HepG2 (cell line): Measurements from ENCODE around the gene DNPEP. TPM values are rescaled to one million over a fixed set of nuclear protein-coding genes. Genes with fewer than 3 reads are reported as not detected.

ENCODE experiments used
- ATAC-seq: fragments of 200-7000 bp; cut with Tn5 transposase; 3 replicates; pipeline ENCODE4 v1.9.1; 2020; ENCODE audit warnings: mild to moderate bottlenecking, moderate library complexity
- BruUV-seq: library from RNA; stranded (reverse); fragments of 400-500 nt; replicated peaks from 2 replicates; lab custom pipeline; 2021; lab: Mats Ljungman, UMichigan
- CTCF ChIA-PET: fragments of 300-600 bp; formaldehyde crosslinking; extraction: SDS; loops from one replicate; lab custom pipeline; 2021; ENCODE audit warnings: low total read pairs, inconsistent platforms, low intra/inter-chr PET ratio; lab: Yijun Ruan, JAX
- POLR2A ChIA-PET: fragments of 350-600 bp; sonication (Branson Sonifier 250); formaldehyde crosslinking; loops from one replicate; lab custom pipeline; 2020; ENCODE audit warnings: antibody characterized with exemption, inconsistent platforms; lab: Yijun Ruan, JAX
- DNase-seq: peaks from one replicate; pipeline ENCODE4 v3.0.0-alpha.2; 2015; ENCODE audit warnings: low spot score
- FAIRE-seq: peaks from 3 replicates; lab custom pipeline; 2011; peaks lifted over from hg19 to GRCh38; lab: Jason Lieb, UNC
- H2AFZ ChIP-seq: one replicate; pipeline ENCODE4 v1.6.1; 2011; ENCODE audit warnings: low read length, inconsistent platforms
- H3K27ac ChIP-seq: fragments of 300-600 bp; 3 replicates; pipeline ENCODE4 v1.8.0; 2011; ENCODE audit warnings: mixed run types, mild to moderate bottlenecking, mixed read lengths, low read length, inconsistent platforms; ENCODE audit not compliant: insufficient read depth; ENCODE audit errors: extremely low read length
- H3K27me3 ChIP-seq, 2 experiments: fragments of 200-600 bp in 1 of 2; 2 replicates in 1 of 2; 3 replicates in 1 of 2; pipeline versions ENCODE4 v1.6.0 to v1.8.0; 2011; ENCODE audit warnings: low read length in 2 of 2, mild to moderate bottlenecking in 2 of 2, moderate library complexity in 2 of 2, inconsistent platforms in 1 of 2; ENCODE audit not compliant: insufficient read depth in 2 of 2, control insufficient read depth in 1 of 2
- H3K36me3 ChIP-seq, 2 experiments: fragments of 200-600 bp in 1 of 2; replicated peaks in 1 of 2; 2 replicates in 1 of 2; 3 replicates in 1 of 2; pipeline versions ENCODE4 v1.5.1 to v1.8.0; 2011; ENCODE audit warnings: low read length in 2 of 2, inconsistent platforms in 1 of 2; ENCODE audit not compliant: insufficient read depth in 2 of 2, control insufficient read depth in 1 of 2
- H3K4me1 ChIP-seq: 2 replicates; pipeline ENCODE4 v1.5.1; 2012; ENCODE audit warnings: low read length, inconsistent platforms; ENCODE audit not compliant: insufficient read depth
- H3K4me2 ChIP-seq: 2 replicates; pipeline ENCODE4 v1.6.0; 2011; ENCODE audit warnings: low read depth, low read length, inconsistent platforms
- H3K4me3 ChIP-seq, 3 experiments: fragments of 200-600 bp in 1 of 3; sonication (generic), shearing (Covaris generic) in 1 of 3; replicated peaks in 1 of 3; 2 replicates each; pipeline ENCODE4 v1.5.1; 2011 to 2016; ENCODE audit warnings: low read length in 3 of 3, inconsistent platforms in 2 of 3, low read depth in 2 of 3, mild to moderate bottlenecking in 2 of 3, control low read depth in 1 of 3, mixed read lengths in 1 of 3; ENCODE audit not compliant: insufficient read depth in 1 of 3
- H3K79me2 ChIP-seq: one replicate; pipeline ENCODE4 v1.6.1; 2011; ENCODE audit warnings: low read length, inconsistent platforms; ENCODE audit not compliant: insufficient read depth
- H3K9ac ChIP-seq: 2 replicates; pipeline ENCODE4 v1.6.0; 2011; ENCODE audit warnings: mild to moderate bottlenecking, low read depth, low read length, inconsistent platforms; ENCODE audit not compliant: insufficient read depth
- H3K9me3 ChIP-seq: 2 replicates; pipeline ENCODE4 v1.5.1; 2012; ENCODE audit warnings: mild to moderate bottlenecking, low read length
- H4K20me1 ChIP-seq: 2 replicates; pipeline ENCODE4 v1.6.0; 2011; ENCODE audit warnings: inconsistent platforms, mild to moderate bottlenecking, low read length, moderate library complexity; ENCODE audit not compliant: insufficient read depth
- ARNT ChIP-seq: fragments of 450-650 bp; IDR thresholded peaks from 2 replicates; pipeline ENCODE4 v1.6.1; 2017
- CENPBD1 ChIP-seq: sonication (generic); formaldehyde crosslinking; IDR thresholded peaks from 2 replicates; pipeline ENCODE4 v1.8.0; 2022; ENCODE audit warnings: missing genetic modification reagents, low read depth, mild to moderate bottlenecking, borderline replicate concordance
- CHCHD3 ChIP-seq: sonication (generic); formaldehyde crosslinking; IDR thresholded peaks from 2 replicates; pipeline ENCODE4 v1.8.0; 2022; ENCODE audit warnings: mild to moderate bottlenecking, missing genetic modification reagents, moderate library complexity
- DR1 ChIP-seq: sonication (generic); formaldehyde crosslinking; IDR thresholded peaks from 2 replicates; pipeline ENCODE4 v1.8.0; 2021; ENCODE audit warnings: mild to moderate bottlenecking, missing genetic modification reagents, inconsistent platforms
- FOXO1 ChIP-seq: sonication (generic); formaldehyde crosslinking; IDR thresholded peaks from 2 replicates; pipeline ENCODE4 v1.4.0; 2020; ENCODE audit warnings: missing genetic modification reagents
- MATR3 ChIP-seq: sonication (generic); formaldehyde crosslinking; IDR thresholded peaks from 2 replicates; pipeline ENCODE4 v1.4.0; 2020; ENCODE audit warnings: missing genetic modification reagents
- MAZ ChIP-seq, 2 experiments: sonication (generic) in 1 of 2; formaldehyde crosslinking in 1 of 2; IDR thresholded peaks; 2 replicates each; pipeline versions ENCODE4 v1.5.0 to v1.6.1; 2012 to 2020; ENCODE audit warnings: low read depth in 2 of 2, mild to moderate bottlenecking in 2 of 2, borderline replicate concordance in 1 of 2, improper control_type of control experiment in 1 of 2, low read length in 1 of 2, missing genetic modification reagents in 1 of 2, moderate library complexity in 1 of 2
- MED13 ChIP-seq: sonication (generic); formaldehyde crosslinking; IDR thresholded peaks from 2 replicates; pipeline ENCODE4 v1.5.0; 2020; ENCODE audit warnings: missing genetic modification reagents
- MTA3 ChIP-seq: sonication (generic); formaldehyde crosslinking; IDR thresholded peaks from 2 replicates; pipeline ENCODE4 v1.4.0; 2020; ENCODE audit warnings: missing genetic modification reagents
- MYNN ChIP-seq: sonication (generic); formaldehyde crosslinking; IDR thresholded peaks from 2 replicates; pipeline ENCODE4 v1.4.0; 2020; ENCODE audit warnings: mild to moderate bottlenecking, low read depth, missing genetic modification reagents
- PCBP2 ChIP-seq: fragments of 200-400 bp; formaldehyde crosslinking; optimal IDR thresholded peaks from 2 replicates; pipeline ENCODE3; 2018; ENCODE audit warnings: low read length, low read depth; ENCODE audit not compliant: poor library complexity, severe bottlenecking
- PHF20 ChIP-seq: sonication (generic); formaldehyde crosslinking; IDR thresholded peaks from 2 replicates; pipeline ENCODE4 v1.5.0; 2020; ENCODE audit warnings: mild to moderate bottlenecking, missing genetic modification reagents
- PHF21A ChIP-seq: sonication (generic); formaldehyde crosslinking; IDR thresholded peaks from 2 replicates; pipeline ENCODE4 v1.5.0; 2020; ENCODE audit warnings: mild to moderate bottlenecking, missing genetic modification reagents
- PHF8 ChIP-seq: sonication (generic); formaldehyde crosslinking; IDR thresholded peaks from 2 replicates; pipeline ENCODE4 v1.5.0; 2020; ENCODE audit warnings: missing genetic modification reagents
- RCOR2 ChIP-seq: IDR thresholded peaks from 2 replicates; pipeline ENCODE4 v1.6.1; 2016; ENCODE audit warnings: missing biosample characterization, missing genetic modification reagents
- SYNCRIP ChIP-seq: fragments of 200-400 bp; formaldehyde crosslinking; IDR thresholded peaks from 2 replicates; pipeline ENCODE4 v1.6.1; 2018; ENCODE audit warnings: mild to moderate bottlenecking, low read depth, low read length; ENCODE audit not compliant: insufficient read depth
- TIGD3 ChIP-seq: sonication (generic); formaldehyde crosslinking; IDR thresholded peaks from 2 replicates; pipeline ENCODE4 v1.5.1; 2020; ENCODE audit warnings: mild to moderate bottlenecking, missing genetic modification reagents, borderline replicate concordance
- ZFP1 ChIP-seq: IDR thresholded peaks from 2 replicates; pipeline ENCODE4 v1.6.1; 2016
- ZFP62 ChIP-seq: sonication (generic); formaldehyde crosslinking; IDR thresholded peaks from 2 replicates; pipeline ENCODE4 v1.4.0; 2020; ENCODE audit warnings: missing genetic modification reagents
- ZKSCAN5 ChIP-seq: sonication (generic); formaldehyde crosslinking; IDR thresholded peaks from 2 replicates; pipeline ENCODE4 v1.5.1; 2020; ENCODE audit warnings: mild to moderate bottlenecking, missing genetic modification reagents
- ZNF225 ChIP-seq: sonication (generic); formaldehyde crosslinking; IDR thresholded peaks from 2 replicates; pipeline ENCODE4 v1.4.0; 2020; ENCODE audit warnings: mild to moderate bottlenecking, missing genetic modification reagents
- ZNF230 ChIP-seq: sonication (generic); formaldehyde crosslinking; IDR thresholded peaks from 2 replicates; pipeline ENCODE4 v1.4.0; 2020; ENCODE audit warnings: mild to moderate bottlenecking, missing genetic modification reagents
- WGBS: methylation state at CpG from one replicate; pipeline ENCODE4 v1.1.6; 2017; ENCODE audit warnings: low lambda C conversion rate; 5-methylcytosine and 5-hydroxymethylcytosine counted together
- in situ Hi-C: cut with HindIII; loops from 2 replicates; pipeline ENCODE4 v1.10.0; 2017; ENCODE audit warnings: low pct_unique_long_range_greater_than_20kb; ENCODE audit not compliant: extremely low pct_ligation_motif_present
- intact Hi-C: fragments of 100-400 bp; cut with micrococcal nuclease; formaldehyde crosslinking; loops from one replicate; pipeline ENCODE4 v1.10.0; 2022; ENCODE audit not compliant: unreplicated experiment
- polyA plus RNA-seq, 8 experiments: library from polyadenylated mRNA; depleted of rRNA in 3 of 8; stranded (reverse) in 7 of 8; unstranded in 1 of 8; fragments of >200 nt; fragmentation: Illumina TruSeq in 4 of 8; extraction: Trizol in 4 of 8; gene quantifications; 2 replicates each; pipeline versions ENCODE4 v1.2.1 to v1.2.3, GENCODE V29; 2011 to 2016; ENCODE audit warnings: low read depth in 4 of 8, missing spikeins in 1 of 8, mixed read lengths in 1 of 8; ENCODE audit not compliant: insufficient read depth in 1 of 8
- total RNA-seq, 5 experiments: library from RNA; depleted of rRNA; stranded (reverse); fragments of >200 nt; fragmentation: Illumina TruSeq; extraction: Trizol; gene quantifications; 2 replicates each; pipeline ENCODE4 v1.2.3, GENCODE V29; 2016; ENCODE audit warnings: low read depth in 1 of 5
- TF ChIP-seq, protein P1 (sequence below): sonication (generic); formaldehyde crosslinking; IDR thresholded peaks from 2 replicates; pipeline ENCODE4 v1.4.0; 2020; ENCODE audit warnings: missing genetic modification reagents

DNPEP gene
- total and polyA plus RNA-seq, 2 of the 13 experiments (the other 11 are each of a cell fraction or from before 2014, with no cell fraction given): 104 to 109 TPM

DNA sequence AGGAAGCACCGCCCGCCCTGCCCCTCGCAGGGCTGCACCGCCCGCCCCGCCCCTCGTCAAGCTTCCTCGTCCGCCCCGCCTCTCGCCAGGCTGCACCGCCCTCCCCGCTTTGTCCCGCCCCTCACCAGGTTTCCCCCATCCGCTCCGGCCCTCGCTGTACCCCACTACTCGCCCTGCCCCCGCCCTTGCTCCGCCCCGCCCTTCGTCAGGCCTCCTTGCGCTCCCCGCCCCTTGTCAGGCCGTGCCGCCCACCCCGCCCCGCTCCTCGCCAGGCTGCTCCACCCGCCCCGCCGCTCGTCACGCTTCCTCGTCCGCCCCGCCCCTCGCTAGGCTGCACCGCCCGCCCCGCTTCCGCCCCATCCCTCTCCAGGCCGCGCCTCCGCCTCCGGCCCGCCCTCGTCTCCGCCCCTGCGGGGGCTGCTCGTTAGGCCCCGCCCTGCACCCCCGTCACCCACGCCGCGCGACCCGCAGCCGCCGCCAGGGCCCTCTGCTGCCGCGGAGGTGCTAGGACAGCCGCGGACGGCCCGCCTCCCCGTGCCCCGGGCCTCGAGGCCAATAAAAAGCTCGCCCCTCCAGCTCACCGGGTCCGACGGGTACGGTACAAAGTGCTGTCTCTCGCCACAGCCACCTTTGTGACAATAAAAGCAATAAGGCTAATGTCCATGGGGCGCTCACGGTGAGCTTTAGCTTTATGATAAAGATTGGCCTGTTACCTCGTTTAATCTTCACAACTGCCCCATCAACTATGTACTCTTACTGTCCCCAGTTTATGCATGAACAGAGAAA is 602 bp upstream of the DNPEP start:
- Histone ChIP-seq H3K79me2 (peaks cover 12% of the 10 kb centered on the region), H3K4me2 (peak overlapping the region; percentile 97), H3K4me3 (peak overlapping the region; percentile 53 to 70 (median 68)), H3K36me3 (peaks cover 22 to 29% of the 10 kb centered on the region in 2 experiments), H3K4me1 (peaks cover 30% of the 10 kb centered on the region), H3K9me3 (no peaks in the 10 kb centered on the region), H4K20me1 (peaks cover 4% of the 10 kb centered on the region; the same call in 1 of the 2 replicates), H3K27me3 (no peaks in the 10 kb centered on the region; a peak in 1 of 5 replicates), H3K27ac (peak overlapping the region; percentile 68), H2AFZ (peak overlapping the region; percentile 99), H3K9ac (peak overlapping the region; percentile 62)
- WGBS: 1% methylated on average over 77 of the region's 78 CpGs
- intact Hi-C loops: loop anchor here (1.0 to 5.0 kb wide), 3 partner anchors 109 to 209 kb away; partner anchors contain the start of genes GMPPA, STK11IP and TMEM198
- ATAC-seq (peak; percentile 74), FAIRE-seq (peak; percentile 4), DNase-seq (peak; percentile 87)
- BruUV-seq: no TSS peak
- in situ Hi-C loops: no loop called here
- ChIA-PET CTCF (no interaction called here), POLR2A (interaction anchor here (0.6 to 2.8 kb wide), 47 partner anchors 10 to 1118 kb away, joined by 3 to 29 read pairs (median 5); partner anchors contain the start of genes AAMP, ANKZF1, ATG9A and BCS1L)
- TF ChIP-seq MTA3 (no peak), ZNF225 (CRISPR knock-in tag) (0 out of 2 replicates have a peak, but pooled peaks have one; percentile 56), FOXO1 (CRISPR knock-in tag) (no peak; the same call in 1 of the 2 replicates), PHF21A (CRISPR knock-in tag) (no peak), MATR3 (no peak), CHCHD3 (CRISPR knock-in tag) (no peak), PHF8 (CRISPR knock-in tag) (peak; percentile 61; the same call in 1 of the 2 replicates), CENPBD1 (CRISPR knock-in tag) (0 out of 2 replicates have a peak, but pooled peaks have one; percentile 34), MED13 (CRISPR knock-in tag) (no peak), MAZ (IDR thresholded peaks at IDR 0.05; ENCODE audit: borderline replicate concordance, low read depth, low read length) (peak; percentile 90), MAZ (CRISPR knock-in tag; IDR thresholded peaks at IDR 0.05; ENCODE audit: low read depth) (peak; percentile 87; the same call in 1 of the 2 replicates), TIGD3 (CRISPR knock-in tag) (no peak), SYNCRIP (no peak), PCBP2 (no peak), ZFP1 (no peak), PHF20 (CRISPR knock-in tag) (peak; percentile 41; the same call in 1 of the 2 replicates), ZNF230 (peak; percentile 90; the same call in 1 of the 2 replicates), ARNT (no peak), RCOR2 (CRISPR knock-in tag) (no peak), DR1 (peak; percentile 33; the same call in 1 of the 2 replicates), MYNN (CRISPR knock-in tag) (no peak), ZKSCAN5 (no peak), ZFP62 (CRISPR knock-in tag) (no peak)
- TF ChIP-seq, protein P1, sequence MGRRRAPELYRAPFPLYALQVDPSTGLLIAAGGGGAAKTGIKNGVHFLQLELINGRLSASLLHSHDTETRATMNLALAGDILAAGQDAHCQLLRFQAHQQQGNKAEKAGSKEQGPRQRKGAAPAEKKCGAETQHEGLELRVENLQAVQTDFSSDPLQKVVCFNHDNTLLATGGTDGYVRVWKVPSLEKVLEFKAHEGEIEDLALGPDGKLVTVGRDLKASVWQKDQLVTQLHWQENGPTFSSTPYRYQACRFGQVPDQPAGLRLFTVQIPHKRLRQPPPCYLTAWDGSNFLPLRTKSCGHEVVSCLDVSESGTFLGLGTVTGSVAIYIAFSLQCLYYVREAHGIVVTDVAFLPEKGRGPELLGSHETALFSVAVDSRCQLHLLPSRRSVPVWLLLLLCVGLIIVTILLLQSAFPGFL (CRISPR knock-in tag): no peak
